Measurements from ENCODE around the gene PCIF1. TPM values are rescaled to one million over a fixed set of nuclear protein-coding genes. Genes with fewer than 3 reads are reported as not detected.
"Not testable (repeated sequence)": the region's sequence is repeated elsewhere in the genome, so short reads cannot be mapped to it uniquely, and the experiment has no call there.

PCIF1 gene
- total RNA-seq, 1 donor from 2014 or later: 23.5 TPM

GRCh38 chr20:45898285-45898684, 36.2 kb upstream of the PCIF1 start:
- TF ChIP-seq CTCF (IDR thresholded peaks at IDR 0.05): no peak
- no peak overlapping the region for H3K27ac Mint-ChIP-seq (ENCODE audit: unreplicated experiment)
- no peaks in the 10 kb centered on the region for H3K9me3 Mint-ChIP-seq (ENCODE audit: low read depth)
- peaks cover 15% of the 10 kb centered on the region for H3K36me3 Mint-ChIP-seq (ENCODE audit: low read depth)
- no peak for DNase-seq (ENCODE audit: low spot score)
- H3K4me1 Mint-ChIP-seq (ENCODE audit: low read depth): peaks cover 4% of the 10 kb centered on the region
- no peak overlapping the region for H3K4me3 Mint-ChIP-seq (ENCODE audit: unreplicated experiment)
- no peaks in the 10 kb centered on the region for H3K27me3 Mint-ChIP-seq (ENCODE audit: low read depth)

- H3K4me3 Mint-ChIP-seq (ENCODE audit: unreplicated experiment): no peak overlapping the region
- DNase-seq (ENCODE audit: low spot score): no peak
- H3K36me3 Mint-ChIP-seq (ENCODE audit: low read depth): peaks cover 12% of the 10 kb centered on the region
Observed at GRCh38 chr20:45899046-45899835, 35.2 kb upstream of the PCIF1 start.

GRCh38 chr20:45901332-45901731, 33.2 kb upstream of the PCIF1 start:
- H3K27ac Mint-ChIP-seq (ENCODE audit: unreplicated experiment); DNase-seq (ENCODE audit: low spot score); H3K27me3 Mint-ChIP-seq (ENCODE audit: low read depth); H3K4me3 Mint-ChIP-seq (ENCODE audit: unreplicated experiment); H3K4me1 Mint-ChIP-seq (ENCODE audit: low read depth); H3K9me3 Mint-ChIP-seq (ENCODE audit: low read depth): not testable (repeated sequence)
- H3K36me3 Mint-ChIP-seq (ENCODE audit: low read depth): peaks cover 12% of the 10 kb centered on the region

More at GRCh38 chr20:45899046-45899835, 35.2 kb upstream of the PCIF1 start:
- no peak for TF ChIP-seq CTCF (IDR thresholded peaks at IDR 0.05)
- Mint-ChIP-seq H3K9me3 (ENCODE audit: low read depth) (no peaks in the 10 kb centered on the region), H3K27me3 (ENCODE audit: low read depth) (no peaks in the 10 kb centered on the region), H3K27ac (ENCODE audit: unreplicated experiment) (peak overlapping the region; percentile 37), H3K4me1 (ENCODE audit: low read depth) (no peaks in the 10 kb centered on the region)

- H3K27ac Mint-ChIP-seq (ENCODE audit: unreplicated experiment): no peak overlapping the region
- DNase-seq (ENCODE audit: low spot score): no peak
- H3K9me3 Mint-ChIP-seq (ENCODE audit: low read depth): no peaks in the 10 kb centered on the region
- no peak overlapping the region for H3K4me3 Mint-ChIP-seq (ENCODE audit: unreplicated experiment)
- H3K4me1 Mint-ChIP-seq (ENCODE audit: low read depth): no peaks in the 10 kb centered on the region
- TF ChIP-seq CTCF (IDR thresholded peaks at IDR 0.05): no peak
- no peaks in the 10 kb centered on the region for H3K27me3 Mint-ChIP-seq (ENCODE audit: low read depth)
- peaks cover 9% of the 10 kb centered on the region for H3K36me3 Mint-ChIP-seq (ENCODE audit: low read depth)
Observed at GRCh38 chr20:45902199-45902701, 32.2 kb upstream of the PCIF1 start.

- H3K4me3 Mint-ChIP-seq (ENCODE audit: unreplicated experiment): no peak overlapping the region
- no peak for DNase-seq (ENCODE audit: low spot score)
- H3K27ac Mint-ChIP-seq (ENCODE audit: unreplicated experiment): no peak overlapping the region
- peaks cover 4% of the 10 kb centered on the region for H3K4me1 Mint-ChIP-seq (ENCODE audit: low read depth)
- no peaks in the 10 kb centered on the region for H3K9me3 Mint-ChIP-seq (ENCODE audit: low read depth)
- no peak for TF ChIP-seq CTCF (IDR thresholded peaks at IDR 0.05)
- H3K27me3 Mint-ChIP-seq (ENCODE audit: low read depth): no peaks in the 10 kb centered on the region
- peaks cover 6% of the 10 kb centered on the region for H3K36me3 Mint-ChIP-seq (ENCODE audit: low read depth)
Observed at GRCh38 chr20:45904583-45905504, 29.6 kb upstream of the PCIF1 start.

Measured in chondrocyte (in vitro differentiated cells).